ENCODE measurements around the gene INIP. TPM values are rescaled to one million over a fixed set of nuclear protein-coding genes. Genes with fewer than 3 reads are reported as not detected.

Gene INIP
- total and polyA plus RNA-seq, 2 experiments from 2014 or later = 16.7 to 30.4 TPM

DNA sequence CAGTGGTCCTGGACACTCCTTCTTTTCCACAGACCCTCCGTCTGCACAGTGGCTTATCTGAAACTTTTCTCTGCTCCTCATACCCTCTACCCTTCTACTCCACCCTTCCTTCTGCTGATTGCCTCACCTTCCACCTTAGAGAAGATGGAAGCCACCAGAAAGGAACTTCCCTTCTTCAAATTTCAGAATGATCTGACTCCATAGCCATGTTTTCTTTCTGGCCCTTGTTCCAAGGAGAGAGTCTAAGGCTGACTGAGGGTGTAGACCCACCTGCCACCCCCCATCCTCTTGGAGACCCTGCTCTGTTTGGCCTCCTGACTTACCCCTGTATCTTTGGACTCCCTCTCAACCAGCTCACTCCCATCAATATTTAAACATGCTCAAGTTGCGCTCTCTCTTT is 40.0 kb upstream of the INIP start:
- Mint-ChIP-seq H3K27me3 (ENCODE audit: insufficient read depth, low read depth, poor library complexity) (peaks cover 6% of the 10 kb centered on the region), H3K4me3 (no peak overlapping the region), H3K4me1 (peaks cover 8% of the 10 kb centered on the region), H3K27ac (no peak overlapping the region), H3K9me3 (no peaks in the 10 kb centered on the region), H3K36me3 (ENCODE audit: low read depth) (no peaks in the 10 kb centered on the region)
- Histone ChIP-seq H3F3A (replicated peaks; ENCODE audit: low read depth) (no peaks in the 10 kb centered on the region), H3K36me3 (ENCODE audit: insufficient read depth) (no peaks in the 10 kb centered on the region), H4K20me1 (replicated peaks; ENCODE audit: insufficient read depth) (peaks cover 12% of the 10 kb centered on the region; the same call in 1 of the 2 replicates), H3K27me3 (ENCODE audit: insufficient read depth) (no peaks in the 10 kb centered on the region), H3K27ac (ENCODE audit: low read depth) (no peak overlapping the region), H3K4me2 (no peak overlapping the region), H3K9me2 (ENCODE audit: insufficient read depth) (no peaks in the 10 kb centered on the region), H3K79me2 (replicated peaks; ENCODE audit: insufficient read depth) (peaks cover 5% of the 10 kb centered on the region; the same call in 1 of the 2 replicates), H3K4me1 (ENCODE audit: insufficient read depth) (no peaks in the 10 kb centered on the region; the same call in 1 of the 2 replicates), H2AFZ (no peak overlapping the region), H3K4me3 (no peak overlapping the region)
- no peak for ATAC-seq
- TF ChIP-seq JUNB (IDR thresholded peaks at IDR 0.05; ENCODE audit: unreplicated experiment) (no peak), ZNF462 (CRISPR knock-in tag; IDR thresholded peaks at IDR 0.05) (no peak), NANOG (IDR thresholded peaks at IDR 0.05; ENCODE audit: borderline replicate concordance) (no peak), POLR2AphosphoS5 (IDR thresholded peaks at IDR 0.05; ENCODE audit: low read depth) (no peak), ETS1 (IDR thresholded peaks at IDR 0.05) (no peak), EZH2 (IDR thresholded peaks at IDR 0.05; ENCODE audit: low read depth, unreplicated experiment) (no peak), EZH2phosphoT487 (IDR thresholded peaks at IDR 0.05; ENCODE audit: unreplicated experiment) (no peak), ZNF114 (CRISPR knock-in tag; IDR thresholded peaks at IDR 0.05) (no peak), ZNF331 (CRISPR knock-in tag; IDR thresholded peaks at IDR 0.05; ENCODE audit: low read depth) (no peak), REST (IDR thresholded peaks at IDR 0.05; ENCODE audit: unreplicated experiment) (no peak), CREB1 (CRISPR knock-in tag; IDR thresholded peaks at IDR 0.05; ENCODE audit: low read depth) (no peak), STAT1 (IDR thresholded peaks at IDR 0.05; ENCODE audit: unreplicated experiment) (no peak), CTCF (conservative IDR thresholded peaks at IDR 0.05; ENCODE audit: low read depth in 2 of 2) (no peak)
- DNase-seq (ENCODE audit: low spot score) = no peak

Data from GM23338 (cell line).